GM12878 (cell line): ENCODE results near the gene CD180.

Experiments
- BRCA1 ChIP-seq: IDR thresholded peaks from 2 replicates; pipeline ENCODE4 v1.6.1; 2011; ENCODE audit warnings: low read depth, low read length, improper control_type of control experiment
- CTCF ChIP-seq, 3 experiments: IDR thresholded peaks in 2 of 3; conservative IDR thresholded peaks in 1 of 3; 2 replicates each; pipeline ENCODE4 v1.5.1; 2011; ENCODE audit warnings: low read depth in 3 of 3, low read length in 3 of 3, mild to moderate bottlenecking in 3 of 3, control low read depth in 2 of 3, moderate library complexity in 2 of 3, inconsistent platforms in 1 of 3, mixed read lengths in 1 of 3; ENCODE audit not compliant: control insufficient read depth in 2 of 3, insufficient read depth in 1 of 3; ENCODE audit errors: extremely low read depth in 1 of 3
- GABPA ChIP-seq: IDR thresholded peaks from 2 replicates; pipeline ENCODE4 v1.6.1; 2014; ENCODE audit warnings: antibody characterized with exemption, low read depth, mild to moderate bottlenecking, inconsistent platforms
- HCFC1 ChIP-seq: fragments of 150-350 bp; IDR thresholded peaks from 2 replicates; pipeline ENCODE4 v1.6.1; 2014; ENCODE audit warnings: low read length
- KLF5 ChIP-seq: fragments of 450-650 bp; IDR thresholded peaks from 2 replicates; pipeline ENCODE4 v1.6.1; 2014; ENCODE audit warnings: mild to moderate bottlenecking; ENCODE audit not compliant: partially characterized antibody
- NBN ChIP-seq: fragments of 450-650 bp; IDR thresholded peaks from 2 replicates; pipeline ENCODE4 v1.6.1; 2016
- POLR2A ChIP-seq: IDR thresholded peaks from 2 replicates; pipeline ENCODE4 v1.6.1; 2011; ENCODE audit warnings: low read depth, mild to moderate bottlenecking, low read length
- POLR2AphosphoS5 ChIP-seq: IDR thresholded peaks from 2 replicates; pipeline ENCODE4 v1.6.1; 2011; ENCODE audit warnings: mild to moderate bottlenecking, low read length, inconsistent platforms
- RCOR1 ChIP-seq: conservative IDR thresholded peaks from 2 replicates; pipeline ENCODE4 v1.6.1; 2012; ENCODE audit warnings: low read depth, low read length, improper control_type of control experiment
- SPI1 ChIP-seq: IDR thresholded peaks from 2 replicates; pipeline ENCODE4 v1.6.1; 2011; ENCODE audit warnings: low read depth, mild to moderate bottlenecking, low read length, moderate library complexity, borderline replicate concordance; ENCODE audit not compliant: insufficient read depth
- STAT3 ChIP-seq: IDR thresholded peaks from 2 replicates; pipeline ENCODE4 v1.6.1; 2011; ENCODE audit warnings: low read depth, low read length, improper control_type of control experiment
- TAF1 ChIP-seq: IDR thresholded peaks from 2 replicates; pipeline ENCODE4 v1.6.1; 2011; ENCODE audit warnings: mild to moderate bottlenecking, low read depth, low read length, borderline replicate concordance
- USF2 ChIP-seq: IDR thresholded peaks from 2 replicates; pipeline ENCODE4 v1.6.1; 2011; ENCODE audit warnings: low read depth, low read length, improper control_type of control experiment, borderline replicate concordance

- TF ChIP-seq GABPA (no peak), RCOR1 (no peak), HCFC1 (no peak), KLF5 (no peak), NBN (no peak), CTCF (IDR thresholded peaks at IDR 0.05 in 2 of 3, conservative IDR thresholded peaks at IDR 0.05 in 1 of 3; ENCODE audit: control insufficient read depth in 2 of 3, extremely low read depth in 1 of 3, insufficient read depth in 1 of 3, low read depth in 3 of 3, low read length in 3 of 3) (no peak), POLR2A (no peak), TAF1 (no peak), STAT3 (no peak), USF2 (no peak), SPI1 (no peak), BRCA1 (no peak), POLR2AphosphoS5 (no peak)
Measured at GRCh38 chr5:67179697-67180361, 16.8 kb downstream of the CD180 start.
